HG03342 (cell line): ENCODE results near the gene ERGIC1.
"Not testable (repeated sequence)": the region's sequence is repeated elsewhere in the genome, so short reads cannot be mapped to it uniquely, and the experiment has no call there.

Source experiments
- ATAC-seq: cut with Tn5 transposase; IDR thresholded peaks from one replicate; pipeline ENCODE4 v1.9.1; 2021; ENCODE audit warnings: mild to moderate bottlenecking, moderate library complexity; ENCODE audit not compliant: unreplicated experiment

ERGIC1 gene

GRCh38 chr5:172799416-172799815, 34.6 kb upstream of the ERGIC1 start:
- no peak for ATAC-seq

DNA sequence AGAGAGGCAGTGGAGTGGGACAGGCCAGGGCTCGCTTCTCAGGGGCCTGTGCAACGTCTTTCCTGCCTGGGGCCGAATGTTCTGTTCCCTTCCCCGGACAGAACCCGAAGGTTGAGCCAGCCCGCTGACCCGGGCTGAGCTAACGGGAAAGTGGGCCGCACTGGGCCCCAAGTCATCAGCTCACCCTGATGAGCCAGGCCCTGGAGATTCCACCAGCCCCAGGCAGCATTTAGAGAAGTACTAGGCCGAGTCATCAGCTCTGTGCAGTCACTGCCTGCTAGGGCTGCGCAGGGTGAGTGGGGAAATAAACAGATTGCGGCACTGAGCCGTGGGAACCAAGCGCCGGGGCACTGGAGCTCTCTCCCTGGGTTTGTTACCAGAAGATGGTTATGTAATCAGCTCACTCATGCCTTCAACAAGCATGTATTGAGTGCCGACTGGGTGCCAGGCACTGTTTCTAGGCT, 33.9 kb upstream of the ERGIC1 start:
- ATAC-seq: no peak

- no peak for ATAC-seq
These were observed 32.8 kb upstream of the ERGIC1 start for GRCh38 chr5:172801179-172801671.

GRCh38 chr5:172802112-172802511, 31.9 kb upstream of the ERGIC1 start:
- ATAC-seq: no peak

GRCh38 chr5:172802567-172803176, 31.4 kb upstream of the ERGIC1 start:
- no peak for ATAC-seq

- ATAC-seq: no peak
These were observed 28.9 kb upstream of the ERGIC1 start for GRCh38 chr5:172805018-172805683.

- no peak for ATAC-seq
These were observed 28.3 kb upstream of the ERGIC1 start for GRCh38 chr5:172805736-172806255.

DNA sequence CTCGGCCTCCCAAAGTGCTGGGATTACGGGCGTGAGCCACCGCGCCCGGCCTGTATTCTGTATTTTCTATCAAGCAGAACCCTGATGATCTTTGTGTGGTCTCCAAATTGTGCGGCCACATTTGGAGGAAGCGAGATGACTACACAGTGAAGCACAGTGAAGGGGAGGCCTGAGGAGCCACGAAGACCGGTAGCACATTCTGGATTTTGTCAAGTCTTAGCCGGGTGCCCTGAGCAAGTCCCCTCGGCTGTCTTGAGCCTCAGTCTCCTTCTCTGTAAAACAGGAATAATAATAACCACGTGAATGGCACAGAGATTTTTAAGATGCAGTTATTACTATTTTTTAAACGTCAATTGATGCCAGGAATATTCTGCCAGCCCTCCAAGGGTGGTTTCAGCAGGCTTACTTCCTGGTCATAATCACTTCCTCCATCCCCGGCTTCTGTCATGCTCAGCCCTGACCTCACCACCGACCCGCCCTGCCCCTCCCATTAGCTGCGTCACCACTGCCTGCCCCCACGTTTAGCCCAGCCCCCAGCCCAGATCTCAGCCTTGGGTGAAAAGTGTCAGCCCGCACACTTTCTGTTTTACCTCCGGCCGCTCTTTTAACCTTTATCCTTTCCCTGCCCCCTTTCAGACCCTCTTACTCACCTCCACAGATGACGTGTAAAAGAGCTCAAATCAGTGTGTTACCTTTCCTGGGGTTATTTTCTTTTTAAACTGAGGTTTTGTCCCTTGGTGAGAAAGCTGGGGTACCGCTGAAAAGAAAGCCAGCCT, 27.0 kb upstream of the ERGIC1 start:
- peak; percentile 94 for ATAC-seq

DNA sequence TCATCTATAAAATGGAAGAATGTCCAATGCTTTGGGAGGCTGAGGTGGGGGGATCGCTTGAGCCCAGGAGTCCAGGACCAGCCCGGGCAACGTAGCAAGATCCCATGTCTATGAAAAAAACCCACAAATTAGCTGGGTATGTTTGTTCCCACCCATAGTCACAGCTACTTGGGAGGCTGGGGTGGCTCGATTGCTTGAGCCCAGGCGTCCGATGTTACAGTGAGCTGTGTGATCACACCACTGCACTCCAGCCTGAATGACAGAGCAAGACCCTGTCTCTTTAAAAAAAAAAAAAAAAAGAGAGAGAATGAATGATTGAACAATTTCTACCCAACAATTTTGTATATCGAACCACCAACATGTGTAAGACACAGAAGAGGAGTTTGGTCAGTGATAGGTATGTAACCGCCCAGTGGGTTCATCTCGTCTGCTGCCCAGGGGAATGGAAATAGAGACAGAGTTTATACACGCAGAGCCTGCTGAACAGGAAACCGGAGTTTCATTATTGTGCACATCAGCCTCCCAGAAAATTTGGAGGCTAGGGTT, 26.2 kb upstream of the ERGIC1 start:
- ATAC-seq: no peak

DNA sequence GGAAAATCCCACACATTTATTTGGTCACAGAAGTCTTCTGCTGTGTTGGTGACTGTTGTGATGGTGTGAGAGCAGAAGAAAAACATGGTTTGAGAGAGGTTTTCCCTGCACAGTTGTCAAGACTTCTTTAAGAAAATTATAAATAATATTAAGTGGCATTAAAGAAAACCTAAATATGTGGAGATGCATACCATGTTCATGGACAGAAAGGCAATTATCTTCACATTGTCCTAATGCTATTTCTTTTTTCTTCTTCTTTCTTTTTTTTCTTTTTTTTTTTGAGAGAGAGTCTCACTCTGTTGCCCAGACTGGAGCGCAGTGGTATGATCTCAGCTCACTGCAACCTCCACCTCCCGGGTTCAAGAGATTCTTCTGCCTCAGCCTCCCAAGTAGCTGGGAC, 24.3 kb upstream of the ERGIC1 start:
- no peak for ATAC-seq

GRCh38 chr5:172810996-172811395, 23.1 kb upstream of the ERGIC1 start:
- ATAC-seq: not testable (repeated sequence)

DNA sequence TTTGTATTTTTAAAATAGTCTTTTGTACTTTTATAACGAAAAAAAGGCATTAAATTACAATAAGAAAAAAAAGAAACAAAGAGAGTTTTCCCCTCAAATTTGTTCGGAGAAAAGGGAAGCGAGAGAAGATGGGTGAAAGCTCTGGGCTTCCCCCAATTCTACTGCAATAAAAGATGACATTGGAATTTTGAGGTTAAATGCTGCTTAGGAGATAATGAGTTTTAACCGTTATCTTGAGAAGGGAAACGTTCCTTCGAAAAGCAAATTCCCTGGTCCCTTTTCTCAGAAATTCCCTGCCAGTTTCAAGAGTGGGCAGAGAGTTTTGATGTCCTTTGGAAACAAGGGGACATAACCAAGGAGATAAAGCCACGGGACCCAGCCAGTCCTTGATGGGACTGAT, 18.4 kb upstream of the ERGIC1 start:
- ATAC-seq: no peak

GRCh38 chr5:172816925-172817562, 17.0 kb upstream of the ERGIC1 start:
- no peak for ATAC-seq

DNA sequence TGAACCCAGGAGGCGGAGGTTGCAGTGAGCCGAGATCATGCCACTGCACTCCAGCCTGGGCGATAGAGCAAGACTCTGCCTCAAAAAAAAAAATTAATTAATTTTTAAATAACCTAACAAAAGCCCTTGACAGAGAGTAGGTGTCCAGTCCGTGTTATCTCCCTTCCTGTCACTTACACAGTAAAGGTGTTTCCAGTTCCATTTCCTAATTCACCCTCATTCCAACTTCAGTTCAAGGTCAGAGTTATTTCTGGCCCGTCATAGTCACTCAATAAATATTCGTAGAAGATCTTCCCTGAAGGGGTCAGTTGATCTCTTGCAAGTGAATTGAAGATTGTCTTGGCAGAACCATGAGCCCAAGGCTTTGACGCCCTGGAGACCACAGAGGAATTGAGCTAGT, 16.4 kb upstream of the ERGIC1 start:
- no peak for ATAC-seq

- ATAC-seq: no peak
These were observed 16.0 kb upstream of the ERGIC1 start for GRCh38 chr5:172818081-172818480.

- ATAC-seq: no peak
These were observed 14.5 kb upstream of the ERGIC1 start for GRCh38 chr5:172819569-172819968.

DNA sequence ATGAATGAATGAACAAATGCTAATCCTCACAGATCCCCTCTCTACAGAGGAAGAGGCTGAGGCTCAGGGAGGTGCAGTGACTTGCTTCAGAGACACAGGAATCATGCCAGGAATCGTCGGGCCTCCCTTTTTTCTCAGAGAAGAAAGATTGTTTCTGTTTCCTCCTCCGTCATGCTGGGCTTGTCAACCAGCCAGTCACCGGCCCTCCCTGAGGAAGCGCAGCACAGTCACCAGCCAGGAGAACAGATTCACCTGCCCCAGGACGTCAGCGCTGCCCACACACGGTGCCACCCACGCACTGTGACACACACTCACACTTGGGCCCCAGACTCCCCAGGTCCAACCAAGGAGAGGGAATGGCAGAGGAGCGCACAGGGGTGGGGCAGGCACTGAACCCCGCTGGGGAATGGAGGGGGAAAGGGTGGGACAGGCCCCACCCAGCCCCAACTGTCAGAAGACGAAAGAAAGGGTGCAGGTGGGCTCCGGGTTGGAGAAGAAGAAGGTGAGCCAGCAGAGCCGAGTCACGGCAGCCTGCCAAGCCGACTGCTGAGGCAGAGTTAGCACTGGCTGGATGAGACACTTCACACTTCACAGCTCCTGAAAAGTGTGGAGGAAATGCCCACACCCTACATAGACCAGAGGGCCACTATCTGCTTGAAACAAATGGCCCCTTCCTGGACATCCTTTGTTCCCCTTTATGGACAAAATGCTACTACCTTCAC, 13.8 kb upstream of the ERGIC1 start:
- no peak for ATAC-seq

- no peak for ATAC-seq
These were observed 12.6 kb upstream of the ERGIC1 start for GRCh38 chr5:172821340-172821985.

DNA sequence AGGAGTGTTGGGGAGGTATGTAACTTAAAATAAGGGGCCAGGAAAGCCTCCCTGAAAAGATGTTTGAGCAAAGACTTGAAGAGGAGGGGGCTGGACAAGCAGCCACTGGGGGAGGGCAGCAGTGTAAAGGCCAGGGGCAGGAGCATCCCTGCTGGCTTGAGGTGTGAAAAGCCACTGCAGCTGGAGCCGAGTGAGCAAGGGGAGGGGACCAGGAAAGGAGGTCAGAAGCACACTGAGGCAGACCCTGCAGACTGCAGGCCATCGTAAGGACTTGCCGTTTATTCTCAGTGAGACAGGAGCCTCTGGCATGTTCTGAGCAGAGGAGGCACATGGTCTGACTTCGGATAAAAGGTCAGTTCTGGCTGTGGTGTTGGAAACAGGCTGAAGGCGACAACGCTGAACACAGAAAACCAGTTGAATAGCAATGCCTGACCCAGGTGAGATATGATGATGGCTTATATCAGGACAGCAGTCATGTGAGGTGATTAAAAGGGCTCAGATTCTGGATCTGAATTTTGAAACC, 10.2 kb upstream of the ERGIC1 start:
- no peak for ATAC-seq
